HG03432 (cell line): ENCODE results near the gene RAB40A.
"Not testable (repeated sequence)": the region's sequence is repeated elsewhere in the genome, so short reads cannot be mapped to it uniquely, and the experiment has no call there.

ENCODE experiments used
- ATAC-seq: cut with Tn5 transposase; IDR thresholded peaks from one replicate; pipeline ENCODE4 v1.9.1; 2021; ENCODE audit warnings: mild to moderate bottlenecking, moderate library complexity; ENCODE audit not compliant: unreplicated experiment

RAB40A gene

GRCh38 chrX:103524747-103525146 lies 5.5 kb upstream of the RAB40A start:
- ATAC-seq = no peak

DNA sequence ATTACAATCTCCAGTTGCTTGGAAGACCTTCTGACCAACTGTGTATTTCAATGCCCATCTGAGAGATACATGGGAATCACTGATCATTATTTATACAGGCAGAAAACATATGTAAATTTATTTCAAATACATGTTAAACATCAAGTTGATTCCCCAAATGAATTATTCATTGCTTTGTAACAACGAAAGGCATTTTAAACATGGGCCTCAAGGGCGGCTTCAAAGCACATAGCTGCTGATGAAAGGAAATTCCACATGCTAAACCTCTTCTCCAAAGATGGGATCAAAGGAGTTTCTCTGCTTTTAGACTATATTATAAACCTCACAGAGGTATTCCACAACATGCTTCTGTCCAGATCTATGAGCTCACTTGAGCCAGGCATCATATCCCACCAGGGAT lies 4.3 kb upstream of the RAB40A start:
- ATAC-seq = no peak

- no peak for ATAC-seq
These were observed 1.1 kb upstream of the RAB40A start for GRCh38 chrX:103520386-103520785.

DNA sequence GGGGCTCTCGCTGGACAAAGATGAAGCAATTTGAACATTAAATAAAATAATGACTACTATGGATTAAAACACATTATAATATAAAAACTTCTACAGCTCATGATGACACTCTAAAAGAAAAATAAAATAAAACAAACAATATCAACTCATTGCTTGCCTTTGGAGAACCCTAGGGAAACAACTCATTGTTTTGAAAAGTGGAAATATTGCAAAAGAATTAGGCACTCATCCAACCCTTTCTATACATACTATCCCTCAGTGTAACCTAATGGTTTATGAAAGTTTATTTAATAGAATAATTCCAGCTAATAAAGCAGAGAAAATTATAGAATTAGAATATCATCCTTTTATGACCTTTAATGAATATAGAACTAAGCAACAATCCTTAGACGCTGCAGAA lies 718 bp downstream of the RAB40A start:
- ATAC-seq = no peak

DNA sequence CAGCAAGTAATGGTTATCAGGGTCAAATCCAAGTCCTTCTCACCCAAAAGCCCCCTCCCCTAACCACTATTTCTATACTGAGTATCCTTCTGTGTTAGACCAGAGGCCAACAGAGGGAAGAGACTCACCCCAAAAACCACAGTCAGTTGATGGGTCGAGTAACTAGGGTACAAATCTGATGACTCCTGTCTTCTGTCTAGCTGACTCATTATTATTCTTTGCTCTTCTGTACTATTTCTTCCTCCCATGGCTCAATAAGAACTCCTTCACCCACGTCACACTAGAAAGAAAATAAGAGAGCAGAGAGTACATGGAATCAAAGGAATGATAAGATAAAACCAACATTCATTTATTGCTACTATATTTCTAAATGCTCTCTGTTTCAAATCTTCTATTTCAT lies 2.0 kb downstream of the RAB40A start:
- no peak for ATAC-seq

DNA sequence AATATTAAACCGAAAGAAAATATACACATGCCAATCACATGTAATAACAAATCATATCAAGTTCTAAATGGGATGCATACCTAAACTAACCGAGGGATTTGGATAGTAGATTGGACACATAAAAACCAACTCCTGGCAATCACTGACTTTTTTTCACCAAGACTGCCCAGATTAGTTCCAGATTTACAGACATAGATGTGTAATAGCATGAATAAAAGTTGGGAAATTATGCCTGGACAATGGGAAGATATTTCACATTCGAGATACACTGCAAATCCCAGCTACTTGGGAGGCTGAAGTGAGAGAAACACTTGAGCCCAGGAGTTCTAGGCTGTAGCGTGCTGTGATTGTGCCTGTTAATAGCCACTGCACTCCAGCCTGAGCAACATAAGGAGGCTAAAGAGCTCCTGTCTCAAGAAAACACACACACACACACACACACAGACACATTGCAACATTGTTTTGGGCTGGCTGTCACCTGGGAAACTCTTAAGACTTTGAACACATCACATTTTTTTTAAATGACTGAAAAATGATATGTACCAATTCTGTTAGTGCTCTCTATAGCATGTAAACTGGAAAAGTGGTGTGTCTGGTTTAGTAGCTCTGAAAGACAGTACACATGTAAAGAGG lies 5.7 kb downstream of the RAB40A start:
- ATAC-seq = no peak

GRCh38 chrX:103513067-103513466 lies 6.2 kb downstream of the RAB40A start:
- no peak for ATAC-seq

GRCh38 chrX:103510031-103510430 lies 9.3 kb downstream of the RAB40A start:
- no peak for ATAC-seq

- ATAC-seq = no peak
These were observed 15.5 kb downstream of the RAB40A start for GRCh38 chrX:103503853-103504207.

GRCh38 chrX:103503163-103503852 lies 16.0 kb downstream of the RAB40A start:
- peak; percentile 53 for ATAC-seq

- no peak for ATAC-seq
These were observed 20.5 kb downstream of the RAB40A start for GRCh38 chrX:103498786-103499185.

DNA sequence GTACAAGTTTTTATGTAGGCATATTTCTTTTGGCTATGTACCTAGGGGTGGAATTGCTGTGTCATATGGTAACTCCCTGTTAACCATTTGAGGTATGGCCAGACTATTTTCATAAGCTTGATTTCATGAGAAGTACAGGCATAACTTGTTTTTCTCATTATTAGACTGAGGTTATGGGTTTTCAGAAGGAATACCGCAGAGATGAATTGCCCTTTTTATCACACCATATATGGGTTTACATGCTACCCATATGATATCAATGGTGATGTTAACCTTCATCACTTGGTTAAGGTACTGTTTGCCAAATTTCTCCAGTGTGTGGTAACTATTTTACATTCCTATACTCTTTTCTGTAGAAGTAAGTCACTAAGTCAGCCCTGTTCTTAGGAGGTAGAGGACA lies 23.5 kb downstream of the RAB40A start:
- no peak for ATAC-seq

- ATAC-seq = not testable (repeated sequence)
These were observed 25.7 kb downstream of the RAB40A start for GRCh38 chrX:103493578-103493977.

DNA sequence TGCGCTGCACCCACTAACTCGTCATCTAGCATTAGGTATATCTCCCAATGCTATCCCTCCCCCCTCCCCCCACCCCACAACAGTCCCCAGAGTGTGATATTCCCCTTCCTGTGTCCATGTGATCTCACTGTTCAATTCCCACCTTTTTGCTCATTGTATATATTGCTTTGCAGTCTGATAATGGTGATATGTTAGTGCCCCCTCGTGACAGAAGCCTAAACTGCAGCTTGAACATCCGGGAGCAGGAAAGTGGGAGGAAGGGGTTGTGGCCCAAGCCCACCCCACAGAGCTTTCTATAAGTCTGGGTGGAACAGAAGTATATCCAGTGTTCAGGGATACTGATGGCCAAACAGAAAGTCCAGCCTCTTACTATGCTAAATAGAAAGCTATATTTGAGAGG lies 29.6 kb downstream of the RAB40A start:
- ATAC-seq = not testable (repeated sequence)

DNA sequence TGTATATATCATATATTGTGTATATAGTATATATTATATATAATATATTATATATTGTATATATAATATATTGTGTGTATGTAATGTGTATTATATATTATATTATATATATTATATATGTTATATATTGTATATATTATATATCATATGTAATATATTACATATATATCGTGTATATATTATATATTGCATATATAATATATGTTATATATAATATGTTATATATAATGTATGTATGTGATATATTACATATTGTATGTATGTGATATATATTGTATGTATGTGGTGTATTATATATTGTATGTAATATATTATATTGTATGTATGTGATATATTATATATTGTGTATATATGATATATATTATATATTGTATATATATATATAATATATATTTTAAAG lies 30.5 kb downstream of the RAB40A start:
- no peak for ATAC-seq

- ATAC-seq = no peak
These were observed 31.0 kb downstream of the RAB40A start for GRCh38 chrX:103488332-103488731.

DNA sequence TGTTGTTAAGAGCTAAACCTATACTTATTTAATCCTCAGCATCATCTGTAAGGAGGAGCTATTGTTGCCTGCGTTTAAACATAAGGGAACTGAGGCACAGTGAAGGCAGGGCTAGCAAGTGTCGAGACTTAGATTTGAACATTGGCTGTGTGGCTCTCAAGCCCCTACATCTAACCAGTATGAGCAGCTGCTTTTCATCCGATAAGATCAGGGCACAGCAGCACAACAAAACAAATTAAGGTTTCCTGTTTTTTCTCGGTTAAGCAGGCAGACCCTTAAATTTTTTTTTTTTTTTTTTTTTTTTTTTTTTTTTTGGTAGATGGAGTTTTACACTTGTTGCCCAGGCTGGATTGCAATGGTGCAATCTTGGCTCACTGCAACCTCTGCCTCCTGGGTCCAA lies 35.6 kb downstream of the RAB40A start:
- no peak for ATAC-seq

DNA sequence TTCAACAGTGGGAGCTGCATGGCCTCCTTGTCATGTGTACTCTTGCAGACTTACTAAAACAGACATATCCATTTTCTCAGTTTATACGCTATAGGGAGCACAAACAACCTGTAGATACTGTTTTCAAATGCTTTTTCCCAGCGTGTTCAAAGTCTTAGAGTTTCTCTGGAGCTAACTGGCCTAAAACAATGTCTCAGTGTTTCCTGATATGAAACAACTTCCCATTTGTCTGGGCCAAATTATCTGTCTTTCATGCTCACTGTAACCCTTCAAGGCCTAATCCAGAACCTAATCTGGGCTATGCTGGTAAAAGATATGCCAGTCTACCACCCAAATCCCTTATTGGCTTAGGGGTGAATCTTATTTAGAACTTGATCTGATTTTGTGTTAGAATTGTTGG lies 38.8 kb downstream of the RAB40A start:
- ATAC-seq = no peak

- ATAC-seq = no peak
These were observed 41.8 kb downstream of the RAB40A start for GRCh38 chrX:103477496-103477895.

DNA sequence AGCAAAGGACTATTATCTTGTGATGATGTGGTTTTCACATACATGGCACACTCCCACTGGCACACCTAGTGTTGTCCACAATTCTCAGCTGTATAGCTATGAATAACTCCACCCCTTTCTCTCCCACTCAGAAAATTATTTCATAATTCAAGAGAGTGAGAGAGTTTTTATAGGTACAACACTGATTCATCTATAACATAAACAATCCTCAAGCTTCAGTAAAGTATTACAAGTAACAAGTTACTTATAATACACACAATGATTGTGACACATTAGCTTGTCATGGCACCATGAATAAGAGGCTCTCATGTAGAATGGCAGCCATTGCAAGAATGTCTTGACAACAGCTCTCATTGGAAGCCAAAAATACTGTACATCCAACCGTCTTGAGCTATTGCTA lies 43.9 kb downstream of the RAB40A start:
- ATAC-seq = no peak

GRCh38 chrX:103469977-103470376 lies 49.3 kb downstream of the RAB40A start:
- not testable (repeated sequence) for ATAC-seq

DNA sequence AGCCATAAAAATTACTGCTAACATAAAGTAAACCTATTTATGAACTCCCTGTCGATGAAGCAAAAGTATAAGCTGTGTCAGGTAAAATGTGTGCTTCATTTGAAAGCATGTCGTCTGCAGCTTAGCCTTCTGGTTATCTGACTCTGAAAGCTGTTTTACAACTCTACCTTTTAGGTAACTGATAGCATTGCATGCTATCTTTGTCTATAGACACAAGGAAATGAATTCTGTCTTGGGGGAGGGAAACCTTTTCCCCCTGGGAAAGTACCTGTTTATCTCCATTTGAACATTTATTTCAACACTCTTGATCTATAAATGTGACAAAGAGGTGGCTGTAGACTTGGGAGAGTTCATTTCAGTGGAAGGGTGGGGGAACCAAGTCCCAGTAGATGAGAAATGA lies 51.4 kb downstream of the RAB40A start:
- ATAC-seq = no peak

- ATAC-seq = no peak
These were observed 52.1 kb downstream of the RAB40A start for GRCh38 chrX:103467156-103467555.
